T47D (cell line): ENCODE results near the gene CNTN4.

ENCODE experiments used
- DNase-seq, 2 experiments: peaks; one replicate each; pipeline versions ENCODE4 v3.0.0 to v3.0.0-alpha.2; 2011 to 2012; ENCODE audit warnings: low read depth in 1 of 2, low spot score in 1 of 2
- JUND ChIP-seq: IDR thresholded peaks from 2 replicates; pipeline ENCODE4 v1.6.1; 2012; ENCODE audit warnings: low read depth
- in situ Hi-C: cut with HindIII; loops from 2 replicates; pipeline ENCODE4 v1.10.0; 2016; ENCODE audit warnings: low sequenced_read_pairs, low pct_unique_long_range_greater_than_20kb

CNTN4 gene

DNA sequence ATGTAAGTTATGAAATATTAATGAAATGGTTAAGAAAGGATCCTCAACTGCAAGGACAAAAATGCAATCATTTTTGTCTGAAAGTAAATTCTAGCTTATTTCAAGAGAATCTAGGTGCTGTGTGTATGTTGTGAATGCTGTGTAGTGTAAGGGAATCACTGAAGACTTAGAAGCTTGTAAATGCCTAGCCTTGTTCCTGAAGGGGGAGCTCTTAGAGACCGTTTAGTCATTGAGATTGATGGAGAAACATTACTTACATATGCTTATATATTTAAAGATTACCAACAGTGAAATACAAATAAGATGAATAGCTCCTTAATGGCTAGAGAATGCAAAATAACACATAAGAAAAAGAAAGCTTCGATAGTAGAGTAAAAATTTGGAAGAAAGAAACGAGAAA lies 67.9 kb downstream of the CNTN4 start:
- TF ChIP-seq JUND = no peak
- peak in 1 of 2 experiments; percentile 41 for DNase-seq
- in situ Hi-C loops = no loop called here

GRCh38 chr3:2172561-2173171 lies 74.0 kb downstream of the CNTN4 start:
- TF ChIP-seq JUND = no peak
- no peak for DNase-seq
- in situ Hi-C loops = no loop called here

DNA sequence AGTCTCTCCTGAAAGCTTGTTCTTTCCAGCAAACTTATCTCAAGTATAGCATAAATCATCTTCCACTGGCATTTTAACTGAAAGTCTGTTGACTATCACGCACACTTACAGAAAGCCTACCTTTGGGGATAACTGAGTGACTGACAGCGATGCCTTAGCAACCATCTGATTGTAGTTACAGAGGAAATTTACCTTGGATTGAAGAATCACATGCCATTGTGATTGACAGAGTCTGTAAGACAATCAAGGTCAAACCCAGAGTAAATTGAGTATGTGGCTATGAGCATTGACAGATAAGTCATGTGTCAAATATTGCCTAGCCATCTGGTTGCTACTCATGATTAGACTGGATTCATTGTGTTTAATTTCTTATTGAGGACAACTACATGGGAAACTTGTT lies 82.0 kb downstream of the CNTN4 start:
- in situ Hi-C loops = no loop called here
- no peak for DNase-seq
- TF ChIP-seq JUND = no peak

DNA sequence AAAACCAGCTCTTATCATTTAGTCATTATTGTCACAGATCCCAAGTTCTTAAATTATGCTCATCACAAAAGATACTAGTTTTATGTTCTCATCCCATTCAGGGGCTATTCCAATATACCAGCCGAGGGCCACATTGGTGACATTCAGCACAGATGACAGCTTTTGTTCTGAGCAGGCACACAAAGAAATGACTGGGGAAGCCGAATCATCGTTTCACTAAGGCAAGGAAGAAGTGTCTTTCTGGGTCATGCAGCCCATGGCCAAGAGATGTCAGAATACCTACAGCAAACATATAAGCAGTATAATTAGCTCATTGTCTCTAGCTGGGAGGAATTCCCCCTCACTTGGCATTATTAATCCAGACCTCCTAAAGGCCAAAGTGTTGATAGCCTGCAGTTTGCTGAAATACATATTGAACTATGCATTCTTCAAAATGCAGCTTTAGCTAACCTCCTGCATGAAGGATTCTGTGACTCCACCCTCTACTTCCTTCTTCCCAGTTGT lies 100.2 kb downstream of the CNTN4 start:
- DNase-seq = no peak
- TF ChIP-seq JUND = no peak
- in situ Hi-C loops = no loop called here

GRCh38 chr3:2204054-2204453 lies 105.4 kb downstream of the CNTN4 start:
- DNase-seq = no peak
- in situ Hi-C loops = no loop called here

GRCh38 chr3:2205692-2206091 lies 107.0 kb downstream of the CNTN4 start:
- DNase-seq = no peak
- TF ChIP-seq JUND = no peak
- in situ Hi-C loops = no loop called here

More at GRCh38 chr3:2204054-2204453, 105.4 kb downstream of the CNTN4 start:
- TF ChIP-seq JUND = no peak

DNA sequence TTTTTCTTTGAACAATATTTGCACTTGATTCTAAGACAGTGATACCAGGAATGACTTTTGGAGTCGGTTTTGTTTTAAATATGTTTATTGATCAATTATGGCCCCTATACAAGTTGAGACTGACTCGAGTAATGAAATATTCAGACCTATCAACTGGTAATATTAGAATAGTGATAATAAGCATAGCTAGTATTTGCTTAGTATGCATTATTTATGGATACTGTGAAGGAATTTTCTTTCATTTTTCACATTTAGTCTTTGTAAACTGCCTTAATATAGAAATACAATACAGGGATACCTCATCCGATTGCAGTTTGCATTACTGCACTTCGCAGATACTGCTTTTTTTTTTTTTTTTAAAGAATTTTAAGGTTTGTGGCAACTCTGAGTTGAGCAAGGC lies 107.9 kb downstream of the CNTN4 start:
- in situ Hi-C loops = no loop called here
- no peak for TF ChIP-seq JUND
- DNase-seq = no peak

DNA sequence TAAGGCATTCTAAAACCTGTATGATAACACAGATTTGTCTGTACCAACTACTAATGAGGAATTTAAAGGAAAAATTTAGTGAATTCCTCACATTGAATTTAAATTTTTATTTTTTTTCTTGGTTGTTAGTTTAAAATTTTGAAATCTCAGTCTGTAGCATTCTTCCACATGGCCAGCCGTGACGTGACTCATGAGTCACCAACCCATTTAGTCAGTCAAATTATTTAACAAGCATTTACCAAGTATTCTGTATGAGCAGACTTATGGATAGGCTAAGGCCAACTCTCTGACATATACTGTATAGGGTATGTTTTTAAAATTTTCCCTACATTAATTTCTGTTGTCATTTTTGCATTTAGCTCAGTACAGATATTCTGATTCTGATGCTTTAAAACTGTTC lies 112.9 kb downstream of the CNTN4 start:
- DNase-seq = no peak
- TF ChIP-seq JUND = no peak
- in situ Hi-C loops = no loop called here

- in situ Hi-C loops = no loop called here
- no peak for DNase-seq
- no peak for TF ChIP-seq JUND
These were observed 113.5 kb downstream of the CNTN4 start for GRCh38 chr3:2212206-2212605.

- no peak for DNase-seq
- in situ Hi-C loops = no loop called here
- TF ChIP-seq JUND = no peak
These were observed 119.7 kb downstream of the CNTN4 start for GRCh38 chr3:2218375-2218774.

DNA sequence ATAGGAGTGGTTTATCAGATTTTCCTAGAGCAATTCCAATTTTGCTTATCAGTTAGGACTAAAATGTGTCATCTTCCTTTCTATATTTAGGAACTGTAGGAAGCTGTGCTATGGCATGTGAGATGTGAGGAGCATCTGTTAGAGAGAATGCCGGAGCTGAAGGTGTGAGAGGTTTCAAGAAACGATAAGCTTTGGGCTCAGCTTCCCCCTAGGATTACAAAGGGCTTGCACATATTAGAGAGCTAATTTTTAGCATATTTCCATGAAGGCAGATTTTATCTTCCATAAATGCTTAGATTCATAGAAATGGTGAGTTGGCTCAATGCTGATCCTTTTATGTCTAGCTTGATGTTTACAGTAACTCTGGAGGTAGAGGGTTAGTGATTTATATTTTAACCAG lies 120.2 kb downstream of the CNTN4 start:
- no peak for TF ChIP-seq JUND
- DNase-seq = no peak
- in situ Hi-C loops = no loop called here

DNA sequence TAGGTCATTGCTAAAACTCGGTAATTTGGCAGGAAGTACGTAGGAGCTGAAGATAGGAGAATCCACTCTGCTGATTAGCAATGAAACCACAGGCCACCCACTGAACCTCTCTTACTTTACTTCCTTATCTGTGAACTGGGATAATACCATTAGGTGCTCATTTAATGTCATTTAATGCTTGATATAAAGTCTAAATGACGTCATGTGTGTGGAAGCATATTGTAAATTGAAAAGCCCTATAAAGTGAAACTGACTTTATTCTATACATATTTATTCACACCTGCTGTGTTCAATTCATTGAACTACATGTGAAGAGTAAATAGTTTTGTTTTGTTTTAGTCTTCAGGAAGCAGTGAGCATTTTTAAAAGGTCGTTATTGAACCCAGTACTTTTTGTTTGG lies 137.5 kb downstream of the CNTN4 start:
- in situ Hi-C loops = no loop called here
- DNase-seq = no peak
- no peak for TF ChIP-seq JUND

DNA sequence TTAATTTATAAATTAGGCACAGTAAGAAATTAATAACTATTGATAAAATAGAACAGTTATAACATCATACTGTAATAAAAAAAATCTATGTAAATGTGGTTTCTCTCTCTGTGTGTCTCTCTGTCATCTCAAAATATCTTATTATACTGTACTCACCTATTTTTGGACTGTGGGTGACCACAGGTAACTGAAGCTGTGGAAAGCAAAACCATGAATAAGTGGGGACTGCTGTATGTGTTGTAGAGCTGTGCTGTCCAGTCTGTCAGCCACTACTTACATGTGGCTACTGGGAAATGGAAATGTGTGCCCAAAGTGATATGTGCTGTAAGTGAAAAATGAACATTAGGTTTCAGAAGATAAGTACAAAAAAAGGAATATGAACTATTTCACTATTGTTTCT lies 145.5 kb downstream of the CNTN4 start:
- in situ Hi-C loops = no loop called here
- DNase-seq = no peak
- TF ChIP-seq JUND = no peak
